ENCODE data around the gene B3GNT3. TPM values are rescaled to one million over a fixed set of nuclear protein-coding genes. Genes with fewer than 3 reads are reported as not detected.
"Not testable (repeated sequence)": the region's sequence is repeated elsewhere in the genome, so short reads cannot be mapped to it uniquely, and the experiment has no call there.

B3GNT3 gene
- total and polyA plus RNA-seq, 2 donors = 5.7 to 6.5 TPM

DNA sequence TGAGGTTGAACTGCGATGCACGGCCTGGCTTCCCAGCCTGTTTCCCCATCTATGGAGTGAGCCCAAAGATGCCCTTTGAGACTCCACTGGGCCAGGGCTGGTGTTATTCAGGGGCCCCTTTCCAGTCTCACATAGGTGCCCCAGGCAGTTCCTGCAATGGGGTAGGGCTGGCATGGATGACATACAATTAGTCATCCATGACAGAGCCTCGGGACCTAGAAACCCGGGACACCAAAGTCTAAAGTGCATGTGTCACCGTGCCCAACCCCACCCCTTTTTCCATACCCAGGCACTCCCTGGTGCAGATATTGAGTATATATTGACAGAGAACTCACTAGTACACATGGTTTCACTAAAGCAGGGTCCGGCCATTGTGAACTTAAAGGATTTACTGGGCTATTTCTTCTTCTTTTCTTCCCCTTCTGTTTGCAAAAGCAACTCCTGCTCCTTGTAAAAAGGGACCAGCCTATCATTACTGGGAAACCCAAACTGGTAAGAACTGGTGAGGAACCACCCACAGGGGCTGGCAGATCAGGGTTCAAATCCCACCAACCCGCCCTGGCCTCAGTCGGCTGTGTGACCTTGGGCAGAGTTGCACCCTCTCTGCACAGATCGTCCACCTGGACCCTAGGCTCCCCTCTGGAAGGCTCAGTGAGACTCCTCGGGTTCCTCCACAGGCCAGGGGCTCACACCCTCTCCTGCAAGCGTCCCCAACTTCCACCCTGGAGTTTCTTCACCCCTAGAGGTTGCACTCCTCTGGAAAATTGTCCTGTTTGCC, 2.7 kb downstream of the B3GNT3 start:
- H3K36me3 ChIP-seq (ENCODE audit: insufficient read depth) = no peaks in the 10 kb centered on the region
- peak overlapping the region; percentile 63 for H3K27ac ChIP-seq (ENCODE audit: low read depth)
- H3K4me3 ChIP-seq (ENCODE audit: low read depth, low read length) = no peak overlapping the region
- H3K4me1 ChIP-seq (ENCODE audit: insufficient read depth) = peaks cover 1% of the 10 kb centered on the region
- 56% methylated on average over 11 of the region's 11 CpGs for WGBS
- DNase-seq (ENCODE audit: extremely low spot score) = no peak

DNA sequence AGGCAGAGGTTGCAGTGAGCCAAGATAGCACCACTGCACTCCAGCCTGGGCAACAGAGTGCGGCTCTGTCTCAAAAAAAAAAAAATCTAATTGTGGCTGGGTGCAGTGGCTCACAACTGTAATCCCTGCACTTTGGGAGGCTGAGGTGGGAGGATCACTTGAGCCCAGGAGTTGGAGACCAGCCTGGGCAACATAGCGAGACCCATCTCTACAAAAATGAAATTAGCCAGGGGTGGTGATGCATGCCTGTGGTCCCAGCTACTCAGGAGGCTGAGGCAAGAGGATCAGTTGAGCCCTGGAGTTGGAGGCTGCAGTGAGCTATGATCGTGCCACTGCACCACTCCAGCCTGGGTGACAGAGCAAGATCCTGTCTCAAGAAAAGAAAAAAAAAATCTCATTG, 3.7 kb downstream of the B3GNT3 start:
- H3K4me3 ChIP-seq (ENCODE audit: low read depth, low read length); H3K27ac ChIP-seq (ENCODE audit: low read depth); DNase-seq (ENCODE audit: extremely low spot score); H3K36me3 ChIP-seq (ENCODE audit: insufficient read depth); H3K4me1 ChIP-seq (ENCODE audit: insufficient read depth): not testable (repeated sequence)
- whole genome bisulfite sequencing = 87% methylated on average over 3 of the region's 3 CpGs

DNA sequence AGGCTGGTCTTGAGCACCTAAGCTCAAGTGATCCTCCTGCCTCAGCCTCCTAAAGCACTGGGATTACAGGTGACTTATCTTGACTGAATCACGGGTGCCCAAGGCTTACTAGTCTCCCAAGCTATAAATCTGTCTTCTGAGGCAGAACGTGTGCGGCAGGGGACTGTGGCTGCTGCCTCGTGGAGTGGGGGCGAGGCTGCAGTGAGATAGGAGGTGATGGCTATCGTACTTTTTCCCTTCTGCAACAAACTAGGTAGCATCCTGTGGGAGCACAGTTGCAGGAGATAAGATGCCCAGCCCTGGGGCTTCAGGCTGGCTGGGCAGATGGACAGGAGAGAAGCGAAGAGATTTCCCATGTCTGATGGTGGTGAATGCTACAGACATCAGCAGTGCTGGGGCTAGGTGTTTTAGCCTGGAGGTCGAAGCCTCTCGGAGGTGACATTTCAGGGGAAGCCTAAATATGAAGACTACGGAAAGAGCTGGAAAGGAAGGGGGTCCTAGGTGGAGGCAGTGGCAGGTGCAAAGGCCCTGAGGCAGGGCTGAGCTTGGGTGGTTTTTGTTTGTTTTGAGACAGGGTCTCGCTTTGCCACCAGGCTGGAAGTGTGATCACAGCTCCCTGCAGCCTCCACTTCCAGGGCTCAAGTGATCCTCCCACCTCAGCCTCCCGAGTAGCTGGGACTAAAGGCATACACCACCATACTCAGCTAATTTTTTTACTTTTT, 7.4 kb downstream of the B3GNT3 start:
- 56% methylated on average over 12 of the region's 12 CpGs for WGBS
- Histone ChIP-seq H3K4me1 (ENCODE audit: insufficient read depth) (peaks cover 1% of the 10 kb centered on the region), H3K27ac (ENCODE audit: low read depth) (no peak overlapping the region), H3K36me3 (ENCODE audit: insufficient read depth) (no peaks in the 10 kb centered on the region), H3K4me3 (ENCODE audit: low read depth, low read length) (no peak overlapping the region)
- no peak for DNase-seq (ENCODE audit: extremely low spot score)

DNA sequence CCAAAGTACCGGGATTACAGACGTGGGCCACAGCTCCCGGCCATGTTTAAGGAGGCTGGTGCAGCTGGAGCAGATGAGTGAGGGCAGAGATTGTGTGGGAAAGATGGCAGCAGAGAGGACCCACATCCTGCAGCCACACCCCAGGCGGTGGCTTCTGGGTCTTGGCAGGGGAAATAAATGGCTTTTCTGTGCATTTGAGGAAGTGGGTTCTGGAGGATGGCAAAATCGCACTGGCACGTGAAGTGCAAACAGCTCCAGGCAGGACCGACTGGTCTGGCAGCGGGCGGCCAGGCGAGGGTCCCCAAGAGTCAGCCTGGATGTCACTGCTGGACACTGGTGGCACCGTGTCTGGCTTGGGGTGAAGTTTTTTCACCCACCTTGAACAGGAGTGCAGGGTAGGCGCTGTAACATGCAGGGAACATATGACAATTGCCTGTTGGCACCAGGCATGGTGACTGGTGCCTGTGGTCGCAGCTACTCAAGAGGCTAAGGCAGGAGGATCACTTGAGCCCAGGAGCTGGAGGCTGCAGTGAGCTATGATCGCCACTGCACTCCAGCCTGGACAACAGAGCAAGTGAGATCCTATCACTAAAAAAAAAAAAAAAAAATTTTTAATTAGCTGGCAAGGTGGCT, 8.4 kb downstream of the B3GNT3 start:
- H3K27ac ChIP-seq (ENCODE audit: low read depth) = no peak overlapping the region
- H3K4me3 ChIP-seq (ENCODE audit: low read depth, low read length) = no peak overlapping the region
- no peaks in the 10 kb centered on the region for H3K36me3 ChIP-seq (ENCODE audit: insufficient read depth)
- no peaks in the 10 kb centered on the region for H3K4me1 ChIP-seq (ENCODE audit: insufficient read depth)
- 68% methylated on average over 14 of the region's 14 CpGs for WGBS
- DNase-seq (ENCODE audit: extremely low spot score) = no peak

DNA sequence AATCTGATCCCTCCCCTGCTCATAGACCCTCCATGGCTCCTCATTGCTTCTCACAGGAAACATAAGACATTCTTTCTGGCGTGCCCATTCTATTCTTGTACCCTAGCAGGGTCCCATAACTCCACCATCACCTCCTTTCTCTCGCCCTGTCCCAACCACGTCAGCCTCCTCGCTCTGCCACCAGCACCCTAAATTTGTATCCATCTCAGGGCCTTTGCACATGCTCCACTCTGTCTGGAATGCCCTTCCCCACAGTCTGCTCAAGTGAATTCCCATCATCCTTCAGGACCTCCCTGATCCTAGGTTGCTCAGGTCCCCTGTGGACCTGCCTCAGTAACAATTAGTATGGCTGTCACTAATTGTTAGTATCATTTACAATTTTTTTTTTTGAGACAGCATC, 10.5 kb downstream of the B3GNT3 start:
- Histone ChIP-seq H3K4me3 (ENCODE audit: low read depth, low read length) (no peak overlapping the region), H3K4me1 (ENCODE audit: insufficient read depth) (no peaks in the 10 kb centered on the region), H3K27ac (ENCODE audit: low read depth) (no peak overlapping the region), H3K36me3 (ENCODE audit: insufficient read depth) (no peaks in the 10 kb centered on the region)
- no peak for DNase-seq (ENCODE audit: extremely low spot score)
- 85% methylated on average over 4 of the region's 4 CpGs for WGBS

DNA sequence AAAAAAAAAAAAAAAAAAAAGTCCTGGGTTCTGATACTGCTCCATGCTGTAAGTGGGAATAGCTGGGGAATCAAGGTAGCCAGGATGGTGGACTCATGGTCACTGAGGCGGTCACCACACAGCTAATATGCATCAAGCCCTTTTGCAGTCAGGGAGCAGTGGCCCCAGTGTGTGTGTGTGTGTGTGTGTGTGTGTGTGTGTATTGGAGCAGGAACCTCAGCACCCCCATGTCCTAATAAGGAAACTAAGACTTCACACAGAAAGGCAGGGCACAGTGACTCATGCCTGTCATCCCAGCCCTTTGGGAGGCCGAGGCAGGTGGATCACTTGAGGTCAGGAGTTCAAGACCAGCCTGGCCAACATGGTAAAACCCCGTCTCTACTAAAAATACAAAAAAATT, 12.0 kb downstream of the B3GNT3 start:
- DNase-seq (ENCODE audit: extremely low spot score) = no peak
- H3K27ac ChIP-seq (ENCODE audit: low read depth) = no peak overlapping the region
- H3K4me3 ChIP-seq (ENCODE audit: low read depth, low read length) = no peak overlapping the region
- no peaks in the 10 kb centered on the region for H3K36me3 ChIP-seq (ENCODE audit: insufficient read depth)
- H3K4me1 ChIP-seq (ENCODE audit: insufficient read depth) = no peaks in the 10 kb centered on the region
- 59% methylated on average over 3 of the region's 3 CpGs for WGBS

DNA sequence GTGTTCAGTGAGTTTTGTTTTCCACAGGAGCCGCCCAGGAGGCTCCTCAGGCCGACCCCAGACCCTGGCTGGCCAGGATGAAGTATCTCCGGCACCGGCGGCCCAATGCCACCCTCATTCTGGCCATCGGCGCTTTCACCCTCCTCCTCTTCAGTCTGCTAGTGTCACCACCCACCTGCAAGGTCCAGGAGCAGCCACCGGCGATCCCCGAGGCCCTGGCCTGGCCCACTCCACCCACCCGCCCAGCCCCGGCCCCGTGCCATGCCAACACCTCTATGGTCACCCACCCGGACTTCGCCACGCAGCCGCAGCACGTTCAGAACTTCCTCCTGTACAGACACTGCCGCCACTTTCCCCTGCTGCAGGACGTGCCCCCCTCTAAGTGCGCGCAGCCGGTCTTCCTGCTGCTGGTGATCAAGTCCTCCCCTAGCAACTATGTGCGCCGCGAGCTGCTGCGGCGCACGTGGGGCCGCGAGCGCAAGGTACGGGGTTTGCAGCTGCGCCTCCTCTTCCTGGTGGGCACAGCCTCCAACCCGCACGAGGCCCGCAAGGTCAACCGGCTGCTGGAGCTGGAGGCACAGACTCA, 12.9 kb downstream of the B3GNT3 start:
- no peak for DNase-seq (ENCODE audit: extremely low spot score)
- 68% methylated on average over 38 of the region's 38 CpGs for WGBS
- H3K4me1 ChIP-seq (ENCODE audit: insufficient read depth) = no peaks in the 10 kb centered on the region
- H3K27ac ChIP-seq (ENCODE audit: low read depth) = no peak overlapping the region
- no peaks in the 10 kb centered on the region for H3K36me3 ChIP-seq (ENCODE audit: insufficient read depth)
- no peak overlapping the region for H3K4me3 ChIP-seq (ENCODE audit: low read depth, low read length)

DNA sequence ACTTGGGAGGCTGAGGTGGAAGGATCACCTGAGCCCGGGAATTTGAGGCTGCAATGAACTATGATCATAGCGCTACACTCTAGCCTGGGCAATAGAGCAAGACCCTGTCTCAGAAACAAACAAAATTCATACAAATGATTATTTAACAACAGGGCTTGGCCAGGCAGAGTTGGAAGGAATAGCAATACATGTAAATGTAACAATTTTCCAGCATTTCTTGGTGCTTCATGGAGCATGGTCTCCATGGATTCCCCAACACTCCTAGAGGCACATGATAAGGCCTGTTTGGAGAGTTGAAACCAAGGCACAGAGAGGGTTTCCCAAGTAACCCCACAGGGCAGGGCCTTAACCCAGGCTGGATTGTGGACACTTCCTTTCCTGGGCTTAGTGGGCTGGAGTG, 16.2 kb downstream of the B3GNT3 start:
- H3K4me1 ChIP-seq (ENCODE audit: insufficient read depth) = no peaks in the 10 kb centered on the region
- H3K4me3 ChIP-seq (ENCODE audit: low read depth, low read length) = no peak overlapping the region
- H3K36me3 ChIP-seq (ENCODE audit: insufficient read depth) = no peaks in the 10 kb centered on the region
- WGBS = 95% methylated on average over 2 of the region's 2 CpGs
- no peak overlapping the region for H3K27ac ChIP-seq (ENCODE audit: low read depth)
- no peak for DNase-seq (ENCODE audit: extremely low spot score)

DNA sequence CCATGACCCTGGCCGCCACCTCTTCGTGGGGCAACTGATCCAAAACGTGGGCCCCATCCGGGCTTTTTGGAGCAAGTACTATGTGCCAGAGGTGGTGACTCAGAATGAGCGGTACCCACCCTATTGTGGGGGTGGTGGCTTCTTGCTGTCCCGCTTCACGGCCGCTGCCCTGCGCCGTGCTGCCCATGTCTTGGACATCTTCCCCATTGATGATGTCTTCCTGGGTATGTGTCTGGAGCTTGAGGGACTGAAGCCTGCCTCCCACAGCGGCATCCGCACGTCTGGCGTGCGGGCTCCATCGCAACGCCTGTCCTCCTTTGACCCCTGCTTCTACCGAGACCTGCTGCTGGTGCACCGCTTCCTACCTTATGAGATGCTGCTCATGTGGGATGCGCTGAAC, 16.7 kb downstream of the B3GNT3 start:
- no peak for DNase-seq (ENCODE audit: extremely low spot score)
- H3K4me1 ChIP-seq (ENCODE audit: insufficient read depth) = no peaks in the 10 kb centered on the region
- H3K27ac ChIP-seq (ENCODE audit: low read depth) = no peak overlapping the region
- H3K36me3 ChIP-seq (ENCODE audit: insufficient read depth) = no peaks in the 10 kb centered on the region
- H3K4me3 ChIP-seq (ENCODE audit: low read depth, low read length) = no peak overlapping the region
- 88% methylated on average over 20 of the region's 20 CpGs for WGBS

DNA sequence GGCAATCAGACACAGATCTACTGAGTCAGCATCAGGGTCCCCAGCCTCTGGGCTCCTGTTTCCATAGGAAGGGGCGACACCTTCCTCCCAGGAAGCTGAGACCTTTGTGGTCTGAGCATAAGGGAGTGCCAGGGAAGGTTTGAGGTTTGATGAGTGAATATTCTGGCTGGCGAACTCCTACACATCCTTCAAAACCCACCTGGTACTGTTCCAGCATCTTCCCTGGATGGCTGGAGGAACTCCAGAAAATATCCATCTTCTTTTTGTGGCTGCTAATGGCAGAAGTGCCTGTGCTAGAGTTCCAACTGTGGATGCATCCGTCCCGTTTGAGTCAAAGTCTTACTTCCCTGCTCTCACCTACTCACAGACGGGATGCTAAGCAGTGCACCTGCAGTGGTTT, 17.2 kb downstream of the B3GNT3 start:
- Histone ChIP-seq H3K4me1 (ENCODE audit: insufficient read depth) (no peaks in the 10 kb centered on the region), H3K27ac (ENCODE audit: low read depth) (no peak overlapping the region), H3K4me3 (ENCODE audit: low read depth, low read length) (no peak overlapping the region), H3K36me3 (ENCODE audit: insufficient read depth) (no peaks in the 10 kb centered on the region)
- 71% methylated on average over 5 of the region's 5 CpGs for WGBS
- no peak for DNase-seq (ENCODE audit: extremely low spot score)

DNA sequence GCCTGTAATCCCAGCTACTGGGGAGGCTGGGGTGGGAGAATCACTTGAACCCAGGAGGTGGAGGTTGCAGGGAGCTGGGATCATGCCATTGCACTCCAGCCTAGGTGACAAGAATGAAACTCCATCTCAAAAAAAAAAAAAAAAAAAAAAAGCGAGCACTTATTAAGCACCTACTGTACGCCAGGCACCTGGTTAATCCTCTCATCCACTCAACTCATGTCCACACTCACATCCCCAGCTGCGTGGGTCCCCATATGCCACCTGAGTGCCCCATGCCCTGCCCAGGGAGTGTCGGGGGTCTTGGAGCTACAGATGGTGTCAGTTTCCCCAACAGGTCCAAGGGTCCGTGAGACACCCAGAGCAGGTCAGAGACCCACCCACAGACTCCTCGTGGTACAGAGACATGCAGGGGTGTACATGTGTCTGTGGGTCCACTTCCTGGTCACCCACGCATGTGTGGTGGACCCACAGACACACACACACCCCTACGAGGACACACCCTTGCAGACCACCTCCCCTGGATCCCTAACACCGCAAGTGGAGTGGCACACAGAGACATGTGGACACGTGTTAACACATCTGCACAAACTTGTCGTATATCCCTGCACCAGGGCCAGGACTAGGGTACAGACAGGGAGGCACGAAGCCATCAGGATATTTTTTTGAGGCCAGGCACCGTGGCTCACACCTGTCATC, 22.9 kb downstream of the B3GNT3 start:
- no peaks in the 10 kb centered on the region for H3K36me3 ChIP-seq (ENCODE audit: insufficient read depth)
- no peak for DNase-seq (ENCODE audit: extremely low spot score)
- no peak overlapping the region for H3K27ac ChIP-seq (ENCODE audit: low read depth)
- no peak overlapping the region for H3K4me3 ChIP-seq (ENCODE audit: low read depth, low read length)
- no peaks in the 10 kb centered on the region for H3K4me1 ChIP-seq (ENCODE audit: insufficient read depth)
- WGBS = 78% methylated on average over 13 of the region's 13 CpGs

DNA sequence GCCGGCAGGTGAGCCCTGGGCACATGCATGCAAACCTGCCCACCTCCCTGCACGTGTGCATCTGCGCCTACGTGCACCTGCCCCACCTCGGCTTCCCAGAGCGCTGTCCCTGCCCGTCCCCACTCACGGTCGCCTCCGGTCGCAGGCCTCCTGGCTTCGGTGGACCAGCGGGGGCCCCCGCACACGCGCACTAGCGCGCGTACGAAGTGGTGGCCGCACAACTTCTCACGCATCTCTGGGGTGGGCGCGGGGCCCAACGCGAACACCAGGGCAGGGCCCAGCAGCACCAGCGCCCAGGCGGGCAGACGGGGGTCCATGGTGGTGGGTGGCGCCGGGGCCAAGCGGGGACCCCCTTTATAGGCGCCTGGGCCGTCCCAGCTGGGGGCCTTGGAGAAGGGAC, 26.3 kb downstream of the B3GNT3 start, which contains the start of gene INSL3:
INSL3 (minus strand) TSS at position 330 of the 400 bp plus-strand sequence; CDS start at position 317, 13 bp downstream.
- no peak within 1 kb of the TSS for H3K4me3 ChIP-seq (ENCODE audit: low read depth, low read length)
- 72% methylated on average over 34 of the region's 34 CpGs for WGBS
- no peaks in the 10 kb centered on the region for H3K4me1 ChIP-seq (ENCODE audit: insufficient read depth)

DNA sequence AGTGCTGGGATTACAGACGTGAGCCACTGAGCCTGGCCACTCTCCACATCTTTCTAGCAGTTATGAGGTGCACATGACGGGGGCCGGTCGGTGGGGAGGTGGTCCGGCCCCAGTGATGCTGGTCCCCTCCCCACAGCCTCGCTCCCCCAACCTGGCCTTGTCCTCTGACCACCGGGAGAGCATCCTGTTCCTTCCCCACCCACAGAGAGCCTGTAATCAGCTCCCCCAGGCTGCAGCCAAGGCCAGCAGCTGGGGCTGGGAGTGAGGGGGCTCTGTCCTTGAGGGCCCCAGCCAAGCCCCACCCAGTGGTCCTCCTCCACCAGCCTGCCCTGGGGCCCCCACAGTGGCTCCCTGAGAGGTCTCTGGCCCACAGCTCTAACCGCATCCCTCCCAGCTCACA, 29.4 kb downstream of the B3GNT3 start:
- Histone ChIP-seq H3K4me1 (ENCODE audit: insufficient read depth) (no peaks in the 10 kb centered on the region), H3K4me3 (ENCODE audit: low read depth, low read length) (no peak overlapping the region), H3K27ac (ENCODE audit: low read depth) (no peak overlapping the region), H3K36me3 (ENCODE audit: insufficient read depth) (no peaks in the 10 kb centered on the region)
- no peak for DNase-seq (ENCODE audit: extremely low spot score)
- WGBS = 31% methylated on average over 8 of the region's 8 CpGs

More for the DNA sequence above, 26.3 kb downstream of the B3GNT3 start, which contains the start of gene INSL3:
- no peak within 1 kb of the TSS for H3K27ac ChIP-seq (ENCODE audit: low read depth)
- no peak for DNase-seq (ENCODE audit: extremely low spot score)
- H3K36me3 ChIP-seq (ENCODE audit: insufficient read depth) = no peaks in the 10 kb centered on the region

Data from urinary bladder (tissue), 4 donors.